BJ (cell line): Measurements from ENCODE around the gene ATP1A1. TPM values are rescaled to one million over a fixed set of nuclear protein-coding genes. Genes with fewer than 3 reads are reported as not detected.

ENCODE experiments used
- CTCF ChIA-PET: fragments of 350-600 bp; formaldehyde crosslinking; extraction: SDS; loops from one replicate; lab custom pipeline; 2021; ENCODE audit warnings: antibody characterized with exemption, inconsistent platforms; lab: Yijun Ruan, JAX
- POLR2A ChIA-PET: fragments of 300-600 bp; sonication (Branson Sonifier 250); formaldehyde crosslinking; extraction: SDS; loops from one replicate; lab custom pipeline; 2021; ENCODE audit warnings: antibody characterized with exemption; lab: Charles Lee
- DNase-seq: peaks from one replicate; pipeline ENCODE4 v3.0.0-alpha.2; 2011; ENCODE audit warnings: low read depth
- H3K27me3 ChIP-seq: 2 replicates; pipeline ENCODE4 v1.6.0; 2011; ENCODE audit warnings: low read length; ENCODE audit not compliant: control insufficient read depth, insufficient read depth
- H3K36me3 ChIP-seq: 2 replicates; pipeline ENCODE4 v1.5.1; 2011; ENCODE audit warnings: low read length; ENCODE audit not compliant: control insufficient read depth, insufficient read depth
- H3K4me3 ChIP-seq: 2 replicates; pipeline ENCODE4 v1.5.1; 2011; ENCODE audit warnings: low read depth, mild to moderate bottlenecking, control low read depth, low read length
- polyA plus RNA-seq: library from polyadenylated mRNA; depleted of rRNA; stranded (reverse); fragments of >200 nt; gene quantifications from 2 replicates; pipeline ENCODE4 v1.2.3, GENCODE V29; 2011
- TF ChIP-seq, protein P1 (sequence below): IDR thresholded peaks from 2 replicates; pipeline ENCODE4 v1.5.1; 2011; ENCODE audit warnings: low read depth, mild to moderate bottlenecking, control low read depth, inconsistent platforms, low read length, moderate library complexity; ENCODE audit not compliant: insufficient read depth

Gene ATP1A1
- polyA plus RNA-seq, 1 experiment: 392 TPM

DNA sequence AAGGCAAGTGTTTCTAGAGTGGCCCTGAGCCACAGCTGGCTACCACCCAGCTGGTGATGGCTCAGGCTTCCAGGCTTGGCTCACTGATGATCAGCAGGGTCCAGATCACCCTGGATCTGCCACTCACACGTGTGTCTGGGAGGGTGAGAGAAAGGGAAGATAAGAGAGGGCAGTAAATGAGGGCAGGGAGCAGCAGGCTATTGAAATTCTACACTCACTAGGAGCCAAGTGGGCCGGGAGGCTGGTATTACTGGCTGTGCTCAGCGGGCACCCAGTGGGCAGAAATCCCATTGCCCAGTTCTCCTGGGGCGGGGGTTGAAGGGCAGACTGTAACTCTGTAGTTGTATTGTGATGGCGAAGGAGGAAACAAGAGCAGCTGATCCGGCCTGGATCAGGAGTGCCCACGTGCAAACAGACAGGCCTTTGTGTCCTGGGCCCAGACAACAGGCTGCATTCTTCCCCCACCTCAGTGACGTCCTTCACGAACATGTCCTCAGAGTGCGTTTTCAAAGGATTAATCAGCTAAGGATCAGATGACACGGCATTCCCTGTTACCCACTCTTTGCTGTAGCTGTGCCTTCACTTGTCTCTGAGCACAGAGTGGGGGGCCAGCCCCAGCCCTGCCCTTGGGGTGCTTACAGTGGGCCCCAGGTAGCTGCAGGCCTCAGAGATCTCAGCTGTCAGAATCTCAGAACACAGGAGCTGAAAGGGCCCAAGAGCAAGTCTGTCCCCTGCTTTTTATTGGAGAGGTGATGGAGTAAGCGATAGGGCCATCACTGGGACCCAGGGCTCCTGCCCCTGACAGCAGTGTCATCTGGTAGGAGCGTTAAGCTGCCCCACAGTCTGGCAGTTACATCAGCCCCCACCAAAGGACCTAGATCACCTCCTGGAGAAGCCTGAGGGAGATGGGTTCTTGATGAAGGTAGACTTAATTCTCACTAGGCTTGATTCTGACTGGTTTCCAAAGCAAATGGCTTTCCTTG is 60.5 kb downstream of the ATP1A1 start:
- Histone ChIP-seq H3K36me3 (no peaks in the 10 kb centered on the region), H3K4me3 (no peak overlapping the region), H3K27me3 (peaks cover 7% of the 10 kb centered on the region)
- TF ChIP-seq, protein P1, sequence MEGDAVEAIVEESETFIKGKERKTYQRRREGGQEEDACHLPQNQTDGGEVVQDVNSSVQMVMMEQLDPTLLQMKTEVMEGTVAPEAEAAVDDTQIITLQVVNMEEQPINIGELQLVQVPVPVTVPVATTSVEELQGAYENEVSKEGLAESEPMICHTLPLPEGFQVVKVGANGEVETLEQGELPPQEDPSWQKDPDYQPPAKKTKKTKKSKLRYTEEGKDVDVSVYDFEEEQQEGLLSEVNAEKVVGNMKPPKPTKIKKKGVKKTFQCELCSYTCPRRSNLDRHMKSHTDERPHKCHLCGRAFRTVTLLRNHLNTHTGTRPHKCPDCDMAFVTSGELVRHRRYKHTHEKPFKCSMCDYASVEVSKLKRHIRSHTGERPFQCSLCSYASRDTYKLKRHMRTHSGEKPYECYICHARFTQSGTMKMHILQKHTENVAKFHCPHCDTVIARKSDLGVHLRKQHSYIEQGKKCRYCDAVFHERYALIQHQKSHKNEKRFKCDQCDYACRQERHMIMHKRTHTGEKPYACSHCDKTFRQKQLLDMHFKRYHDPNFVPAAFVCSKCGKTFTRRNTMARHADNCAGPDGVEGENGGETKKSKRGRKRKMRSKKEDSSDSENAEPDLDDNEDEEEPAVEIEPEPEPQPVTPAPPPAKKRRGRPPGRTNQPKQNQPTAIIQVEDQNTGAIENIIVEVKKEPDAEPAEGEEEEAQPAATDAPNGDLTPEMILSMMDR: no peak
- POLR2A ChIA-PET: no interaction called here
- CTCF ChIA-PET: interaction anchor here (1.8 kb wide), 1 partner anchor 52 kb away, joined by 7 read pairs; no protein-coding TSS in a partner anchor
- DNase-seq: no peak

DNA sequence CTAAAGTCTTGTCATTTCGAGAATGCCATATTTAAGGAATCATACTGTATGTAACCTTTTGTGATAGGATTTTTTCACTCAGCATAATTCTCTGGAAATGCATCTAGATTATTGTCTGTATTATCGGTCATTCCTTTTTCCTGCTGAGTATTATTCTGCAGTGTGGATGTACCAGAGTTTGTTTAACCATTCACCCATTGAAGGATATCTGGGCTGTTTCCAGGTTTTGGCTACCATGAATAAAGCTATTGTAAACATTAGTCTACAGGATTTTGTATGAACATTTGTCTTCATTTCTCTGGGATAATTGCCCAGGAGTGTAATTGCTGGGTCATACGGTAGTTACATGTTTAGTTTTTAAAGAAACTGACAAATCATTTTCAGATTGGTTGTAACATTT is 61.8 kb downstream of the ATP1A1 start:
- POLR2A ChIA-PET: no interaction called here
- H3K36me3 ChIP-seq: no peaks in the 10 kb centered on the region
- CTCF ChIA-PET: no interaction called here
- TF ChIP-seq, protein P1: no peak
- no peaks in the 10 kb centered on the region for H3K27me3 ChIP-seq
- DNase-seq: no peak
- H3K4me3 ChIP-seq: no peak overlapping the region

DNA sequence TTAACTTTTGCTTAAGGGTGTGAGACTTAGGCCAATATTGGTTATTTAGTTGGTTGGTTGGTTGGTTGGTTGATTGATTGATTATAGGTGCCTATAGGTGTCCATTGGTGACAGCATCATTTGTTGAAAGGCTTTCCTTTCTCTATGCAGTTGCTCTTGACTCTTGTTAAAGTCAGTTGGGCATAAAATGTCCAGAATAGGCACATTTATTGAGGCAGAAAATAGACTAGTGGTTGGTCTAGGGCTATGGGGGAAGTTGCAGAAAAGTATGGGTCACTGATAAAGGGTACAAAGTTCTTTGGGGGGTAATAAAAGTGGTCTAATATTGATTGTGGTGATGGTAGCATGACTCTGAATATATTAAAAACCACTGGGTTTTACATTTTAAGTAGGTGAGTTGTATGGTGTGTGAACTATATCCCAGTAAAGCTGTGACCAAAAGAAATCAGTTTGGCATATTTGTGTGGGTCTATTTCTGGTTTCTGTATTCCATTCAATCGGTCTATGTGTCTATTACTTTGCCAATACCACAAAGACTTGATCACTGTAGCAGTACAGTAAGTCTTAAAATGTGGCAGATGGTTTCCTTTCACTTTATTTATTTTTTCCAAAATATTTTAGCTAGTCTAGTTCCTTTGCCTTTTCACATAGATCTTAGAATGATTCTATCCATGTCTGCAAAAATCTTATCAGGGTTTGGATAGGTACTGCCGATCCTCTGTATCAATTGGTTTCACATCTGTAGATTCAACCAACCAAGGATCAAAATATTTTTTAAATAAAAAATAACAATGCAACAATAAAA is 63.0 kb downstream of the ATP1A1 start:
- ChIA-PET CTCF (interaction anchor here (1.2 kb wide), 1 partner anchor 50 kb away, joined by 3 read pairs; no protein-coding TSS in a partner anchor), POLR2A (no interaction called here)
- no peak for DNase-seq
- no peaks in the 10 kb centered on the region for H3K36me3 ChIP-seq
- no peak overlapping the region for H3K4me3 ChIP-seq
- TF ChIP-seq, protein P1: no peak
- peaks cover 2% of the 10 kb centered on the region; the same call in 1 of the 2 replicates for H3K27me3 ChIP-seq

DNA sequence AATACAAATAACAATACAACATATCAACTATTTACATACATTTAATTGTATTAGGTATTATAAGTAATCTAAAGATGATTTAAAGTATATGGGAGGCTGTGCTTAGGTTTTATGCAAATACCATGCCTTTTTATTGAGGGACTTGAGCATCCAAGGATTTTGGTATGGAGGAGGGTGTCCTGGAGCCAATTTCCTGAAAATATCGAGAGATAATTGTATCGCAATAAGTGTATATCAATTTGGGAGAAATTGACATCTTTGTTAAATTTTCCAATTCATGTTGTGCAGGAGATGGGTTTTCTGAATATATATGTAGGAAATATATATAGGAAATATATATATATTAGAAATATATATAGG is 63.5 kb downstream of the ATP1A1 start:
- POLR2A ChIA-PET: no interaction called here
- CTCF ChIA-PET: interaction anchor here (1.2 kb wide), 1 partner anchor 49 kb away, joined by 3 read pairs; no protein-coding TSS in a partner anchor

More for the DNA sequence above, 63.5 kb downstream of the ATP1A1 start:
- TF ChIP-seq, protein P1: no peak
- no peak overlapping the region for H3K4me3 ChIP-seq
- no peak for DNase-seq
- no peaks in the 10 kb centered on the region for H3K36me3 ChIP-seq
- peaks cover 4% of the 10 kb centered on the region; the same call in 1 of the 2 replicates for H3K27me3 ChIP-seq
